Fibroblast of skin of right biceps (primary cell): ENCODE data around the gene GZMH.
"Not testable (repeated sequence)": the region's sequence is repeated elsewhere in the genome, so short reads cannot be mapped to it uniquely, and the experiment has no call there.

Experiments used
- DNase-seq: peaks from one replicate; pipeline ENCODE4 v3.0.0-alpha.2; 2013

GZMH gene, protein sequence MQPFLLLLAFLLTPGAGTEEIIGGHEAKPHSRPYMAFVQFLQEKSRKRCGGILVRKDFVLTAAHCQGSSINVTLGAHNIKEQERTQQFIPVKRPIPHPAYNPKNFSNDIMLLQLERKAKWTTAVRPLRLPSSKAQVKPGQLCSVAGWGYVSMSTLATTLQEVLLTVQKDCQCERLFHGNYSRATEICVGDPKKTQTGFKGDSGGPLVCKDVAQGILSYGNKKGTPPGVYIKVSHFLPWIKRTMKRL

DNA sequence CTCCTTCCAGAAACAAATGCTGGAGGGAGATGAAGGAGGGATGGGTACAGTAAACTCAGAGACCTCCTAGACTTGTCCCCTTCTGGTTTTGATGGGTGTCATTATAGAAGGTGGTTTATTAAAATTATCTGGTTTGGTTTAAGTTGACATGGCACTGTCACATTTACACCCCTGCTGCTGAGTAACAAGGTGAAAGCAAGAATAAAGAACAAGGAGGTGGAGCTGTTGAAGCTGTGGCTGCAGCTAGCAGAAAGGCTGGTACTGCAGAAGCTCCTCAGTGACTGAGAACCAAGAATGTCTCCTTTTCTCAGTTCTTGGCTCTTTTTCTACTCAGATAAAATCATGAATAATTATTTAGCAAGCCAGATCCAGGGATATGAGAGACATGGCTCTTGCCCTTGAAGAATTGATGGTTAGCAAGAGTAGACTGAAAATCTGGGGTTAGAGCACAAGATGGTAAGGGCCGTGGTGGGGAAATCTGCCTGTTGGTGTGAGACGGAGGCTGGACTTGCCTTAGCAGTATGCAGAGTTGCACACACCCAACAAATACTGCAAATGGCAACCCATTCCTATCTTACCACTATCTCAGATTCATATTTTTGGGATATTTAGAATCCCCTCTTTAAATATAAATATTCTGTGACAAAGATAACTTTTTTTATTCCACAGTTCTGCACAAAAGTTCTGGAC lies at the start of gene GZMH:
GZMH (minus strand) TSS at position 31 of the 690 bp plus-strand sequence. CDS start 72 bp downstream, outside the sequence.
- DNase-seq: no peak

DNA sequence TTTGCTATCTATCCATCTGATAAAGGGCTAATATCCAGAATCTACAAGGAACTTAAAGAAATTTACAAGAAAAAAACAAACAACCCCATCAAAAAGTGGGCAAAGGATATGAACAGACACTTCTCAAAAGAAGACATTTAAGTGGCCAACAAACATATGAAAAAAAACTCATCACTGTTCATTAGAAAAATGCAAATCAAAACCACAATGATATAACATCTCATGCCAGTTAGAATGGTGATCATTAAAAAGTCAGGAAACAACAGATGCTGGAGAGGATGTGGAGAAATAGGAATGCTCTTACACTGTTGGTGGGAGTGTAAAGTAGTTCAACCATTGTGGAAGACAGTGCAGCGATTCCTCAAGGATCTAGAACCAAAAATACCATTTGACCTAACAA lies 38.9 kb upstream of the GZMH start:
- DNase-seq: not testable (repeated sequence)

DNA sequence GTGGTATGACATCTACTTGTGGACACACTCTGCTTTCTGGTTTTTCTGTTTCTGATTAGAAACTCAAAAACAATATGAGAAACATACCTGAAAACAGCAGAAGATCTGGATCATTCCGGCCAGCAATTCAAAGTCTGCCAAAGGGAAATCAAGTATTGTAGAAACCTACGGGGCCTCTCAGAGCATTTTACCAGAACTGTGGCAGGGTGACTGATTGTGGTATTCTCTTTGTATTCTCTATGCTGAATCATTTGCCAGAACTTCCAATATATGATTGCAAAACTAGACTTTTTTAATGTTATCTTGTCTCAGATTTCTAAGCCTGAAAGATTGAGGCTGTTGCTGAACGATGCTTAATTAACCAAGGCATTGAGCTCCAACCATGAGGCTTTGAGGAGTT lies 30.4 kb upstream of the GZMH start:
- DNase-seq: no peak

DNA sequence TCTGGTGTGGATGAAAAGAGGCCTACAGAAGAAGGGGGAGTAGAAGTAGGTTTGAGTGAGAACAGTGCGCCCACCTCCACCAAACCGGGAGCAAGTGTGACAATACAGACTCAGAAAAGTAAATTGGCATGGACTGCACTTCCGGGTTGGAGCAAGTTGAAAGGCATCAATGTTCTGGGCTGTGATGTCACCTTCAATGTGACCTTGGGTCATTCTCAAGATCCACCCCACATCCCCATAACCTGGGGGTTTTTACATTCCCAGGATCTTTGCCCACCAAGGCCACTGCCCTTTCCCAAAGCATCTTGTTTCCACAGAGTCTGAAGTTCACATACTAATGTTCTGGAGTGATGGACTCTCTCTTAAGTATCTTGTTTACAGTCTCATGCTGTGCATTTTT lies 29.8 kb upstream of the GZMH start:
- no peak for DNase-seq

DNA sequence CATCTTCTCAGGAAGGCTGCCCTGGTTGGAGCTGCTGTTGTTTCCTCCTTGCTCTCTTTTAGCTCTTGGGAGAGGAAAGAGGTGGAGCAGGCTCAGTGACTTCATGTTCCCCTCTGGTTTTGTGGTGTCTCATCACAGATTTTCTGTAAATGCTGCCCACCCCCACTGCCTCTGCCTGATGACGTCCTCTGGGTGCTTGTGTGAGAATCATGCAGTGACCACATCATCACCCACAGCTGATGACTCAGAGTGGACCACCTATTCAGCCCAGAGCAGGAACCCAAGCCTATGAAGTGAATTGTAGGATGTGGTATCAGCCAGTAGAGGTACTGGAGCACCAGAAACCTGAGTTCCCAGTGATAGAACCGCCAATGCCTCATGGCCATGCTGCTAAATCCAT lies 24.7 kb upstream of the GZMH start, which contains the start of gene GZMB:
GZMB (minus strand) TSS at position 33 of the 400 bp plus-strand sequence; CDS start at position 3, 30 bp downstream.
- no peak for DNase-seq

DNA sequence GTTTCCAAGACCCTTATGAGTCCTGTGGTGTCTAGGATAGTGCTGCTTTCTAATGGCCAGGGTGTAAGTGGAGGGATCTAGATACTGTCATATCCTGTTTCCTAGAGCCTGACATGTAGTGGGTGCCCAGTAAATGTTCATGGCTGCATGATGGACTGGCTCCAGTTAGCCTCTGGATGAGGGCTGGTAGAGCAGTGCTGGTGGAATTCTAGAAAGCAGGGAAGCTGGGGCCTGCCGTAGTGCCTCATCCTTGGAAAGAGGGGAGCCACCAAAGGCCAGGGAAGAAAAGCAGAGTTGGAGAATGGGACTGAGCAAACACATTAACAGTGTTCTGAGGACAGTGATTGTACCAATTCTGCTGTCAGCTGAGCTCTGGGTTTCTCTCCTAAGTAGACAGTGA lies 23.9 kb upstream of the GZMH start:
- no peak for DNase-seq

DNA sequence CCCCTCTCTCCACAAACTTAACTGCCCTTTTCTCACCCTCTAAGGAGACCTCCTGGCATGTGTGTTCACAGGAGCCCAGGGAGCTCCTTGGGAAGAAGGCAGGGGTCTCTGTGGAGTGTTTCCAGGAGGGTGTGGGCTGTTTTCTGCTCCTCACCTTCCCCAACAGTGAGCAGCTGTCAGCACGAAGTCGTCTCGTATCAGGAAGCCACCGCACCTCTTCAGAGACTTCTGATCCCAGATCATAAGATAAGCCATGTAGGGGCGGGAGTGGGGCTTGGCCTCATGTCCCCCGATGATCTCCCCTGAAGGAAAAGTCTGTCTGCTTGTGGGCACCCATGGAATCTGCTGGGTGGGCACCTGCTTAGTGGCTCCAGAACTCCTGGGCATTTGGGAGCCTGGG lies 23.3 kb upstream of the GZMH start:
- DNase-seq: no peak

DNA sequence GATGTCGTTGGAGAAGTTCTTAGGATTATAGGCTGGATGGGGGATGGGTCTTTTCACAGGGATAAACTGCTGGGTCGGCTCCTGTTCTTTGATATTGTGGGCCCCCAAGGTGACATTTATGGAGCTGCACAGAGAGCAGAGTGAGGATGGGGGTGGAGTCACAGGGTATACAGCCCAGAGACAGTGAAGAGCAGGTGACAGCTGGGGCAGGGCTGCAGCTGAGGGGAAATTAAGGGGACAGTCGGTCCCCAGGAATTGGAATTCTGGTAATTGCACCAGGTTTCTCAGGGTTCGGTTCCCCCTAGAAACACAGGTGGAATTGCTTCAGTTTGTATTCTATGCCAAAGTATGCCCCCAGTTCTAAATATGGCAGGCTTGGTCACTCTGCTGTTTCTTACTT lies 22.9 kb upstream of the GZMH start:
- DNase-seq: no peak

DNA sequence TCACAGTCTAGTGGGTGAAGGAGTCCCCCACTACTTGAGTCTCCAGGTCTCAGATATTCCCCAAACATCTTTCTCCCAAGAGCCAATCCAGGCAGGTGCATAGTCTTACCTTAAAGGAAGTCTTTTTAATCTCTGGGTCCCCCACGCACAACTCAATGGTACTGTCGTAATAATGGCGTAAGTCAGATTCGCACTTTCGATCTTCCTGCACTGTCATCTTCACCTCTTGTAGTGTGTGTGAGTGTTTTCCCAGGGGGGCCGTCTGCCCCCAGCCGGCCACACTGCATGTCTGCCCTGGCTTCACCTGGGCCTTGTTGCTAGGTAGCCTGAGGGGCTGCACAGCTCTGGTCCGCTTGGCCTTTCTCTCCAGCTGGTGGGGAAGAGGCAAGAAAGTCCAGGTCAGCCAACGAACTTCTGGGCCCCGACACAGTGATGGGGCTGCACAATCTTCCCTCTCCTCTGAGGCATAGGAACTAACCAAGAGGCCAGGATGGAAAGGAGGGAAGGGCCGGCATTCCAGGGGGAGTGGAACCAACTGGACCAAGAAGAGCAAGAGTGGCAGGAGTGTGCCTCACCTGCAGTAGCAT lies 22.4 kb upstream of the GZMH start:
- DNase-seq: no peak

DNA sequence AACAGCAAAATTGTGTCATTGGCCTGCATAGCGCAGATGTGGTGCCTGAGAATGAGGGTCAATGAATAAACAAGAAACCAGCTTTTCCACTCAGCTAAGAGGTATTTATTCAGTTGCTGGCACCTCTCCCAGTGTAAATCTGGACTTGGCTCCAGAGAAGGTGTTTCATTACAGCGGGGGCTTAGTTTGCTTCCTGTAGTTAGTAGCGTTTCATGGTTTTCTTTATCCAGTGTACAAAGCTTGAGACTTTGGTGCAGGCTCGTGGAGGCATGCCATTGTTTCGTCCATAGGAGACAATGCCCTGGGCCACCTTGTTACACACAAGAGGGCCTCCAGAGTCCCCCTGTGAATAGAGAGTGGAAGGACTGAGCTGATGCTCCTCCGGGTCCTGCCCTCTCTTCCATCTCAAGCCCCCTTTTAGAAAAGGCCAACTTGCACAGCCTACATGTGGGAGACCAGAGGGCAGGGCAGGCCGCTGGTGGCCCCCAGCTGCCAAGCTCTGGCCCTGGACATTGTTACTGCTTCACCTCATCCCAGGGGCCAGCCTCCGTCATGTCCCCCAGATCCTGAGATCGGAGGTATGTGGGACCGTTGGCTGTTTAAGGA lies 21.5 kb upstream of the GZMH start:
- peak; percentile 23 for DNase-seq

DNA sequence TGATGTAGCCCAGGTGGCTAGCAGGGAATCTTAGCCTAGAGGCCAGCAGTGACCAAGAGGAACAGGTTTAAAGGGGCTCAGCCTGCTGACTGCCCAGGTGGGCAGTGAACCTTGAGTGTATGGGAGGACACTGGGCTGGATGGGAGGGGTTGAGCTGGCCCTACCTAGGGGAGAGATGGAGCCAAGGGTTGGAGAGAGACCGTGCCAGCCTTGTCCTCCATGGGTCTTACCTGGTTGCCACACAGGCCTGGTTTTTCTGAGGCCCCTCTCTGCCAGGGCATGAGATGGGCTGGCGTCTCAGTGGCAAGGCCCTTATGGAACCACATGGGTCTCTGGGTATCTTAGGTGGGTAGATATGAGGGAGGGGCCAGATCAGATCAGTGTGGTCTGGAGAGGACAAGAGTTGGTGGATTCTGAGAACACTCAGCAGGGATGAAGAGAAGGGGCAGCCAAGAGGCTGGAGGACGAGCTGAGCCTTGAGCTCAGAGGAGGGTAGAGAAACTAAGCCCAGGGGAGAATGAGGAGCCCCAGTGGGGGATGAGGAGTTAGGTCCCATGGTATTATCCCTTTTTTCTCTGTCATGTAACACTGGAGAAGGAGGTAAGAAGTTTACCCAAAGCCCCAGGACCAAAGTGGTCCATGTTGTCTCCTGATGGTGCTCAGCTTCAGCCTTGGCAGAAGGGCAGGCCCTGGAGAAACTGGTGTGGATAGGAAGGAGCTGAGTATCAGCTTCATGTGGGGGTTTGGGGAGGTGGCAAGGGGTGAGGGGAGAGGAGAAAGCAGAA lies 20.8 kb upstream of the GZMH start:
- DNase-seq: no peak

DNA sequence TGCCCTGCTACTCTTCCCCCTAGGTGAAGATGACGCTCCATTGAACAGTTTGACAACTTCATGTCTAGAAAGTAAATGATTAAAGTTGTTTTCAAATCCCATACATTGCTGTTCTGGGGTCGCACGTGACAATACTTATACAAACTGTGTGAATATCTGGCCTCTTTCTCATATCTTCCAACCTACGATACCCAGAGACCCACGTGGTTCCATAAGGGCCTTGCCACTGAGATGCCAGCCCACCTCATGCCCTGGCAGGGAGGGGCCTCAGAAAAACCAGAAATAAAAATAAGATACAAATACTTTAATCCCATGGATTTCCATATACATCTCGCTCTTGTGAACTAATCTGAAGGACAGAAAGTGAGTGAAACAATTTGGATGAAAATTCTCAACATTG lies 20.0 kb upstream of the GZMH start:
- no peak for DNase-seq

DNA sequence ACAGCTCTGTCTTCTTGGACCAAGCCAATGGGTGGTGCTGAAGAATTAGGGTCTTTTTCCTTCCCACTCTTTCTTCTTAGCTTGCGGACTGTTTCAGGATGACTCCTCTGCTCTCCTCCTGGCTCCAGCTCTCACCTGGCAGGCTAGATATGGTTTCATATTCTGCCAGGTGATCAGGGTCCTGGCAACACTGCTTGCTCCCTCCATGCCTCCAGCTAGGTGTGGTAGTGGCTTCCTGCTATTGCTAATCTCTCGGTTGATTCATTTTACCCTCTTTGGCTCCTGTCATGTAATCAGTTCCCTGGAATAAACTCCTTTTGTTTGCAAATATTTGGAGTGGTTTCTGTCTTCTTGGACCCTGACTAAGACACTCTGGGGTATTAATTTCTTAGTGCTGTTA lies 4.3 kb upstream of the GZMH start:
- DNase-seq: no peak

DNA sequence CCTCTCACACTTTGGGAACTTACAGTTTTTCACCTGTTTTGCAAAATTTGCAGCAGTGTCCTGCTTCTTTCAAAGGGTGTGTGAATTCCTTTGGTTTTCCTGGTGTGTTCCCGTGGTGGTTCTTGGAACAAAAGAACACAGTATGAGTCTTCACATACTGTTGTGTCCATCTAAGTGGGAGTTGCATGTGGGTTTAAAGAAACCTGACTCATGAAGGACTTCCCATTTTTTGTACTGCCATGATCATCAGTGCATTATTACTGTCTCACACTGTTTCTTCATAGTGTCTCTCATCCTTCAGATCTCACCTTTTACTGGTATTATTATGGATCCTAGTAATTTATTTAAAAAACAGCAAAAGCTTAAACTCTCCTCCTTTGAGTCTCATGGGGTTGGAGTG lies 3.8 kb upstream of the GZMH start:
- DNase-seq: no peak

DNA sequence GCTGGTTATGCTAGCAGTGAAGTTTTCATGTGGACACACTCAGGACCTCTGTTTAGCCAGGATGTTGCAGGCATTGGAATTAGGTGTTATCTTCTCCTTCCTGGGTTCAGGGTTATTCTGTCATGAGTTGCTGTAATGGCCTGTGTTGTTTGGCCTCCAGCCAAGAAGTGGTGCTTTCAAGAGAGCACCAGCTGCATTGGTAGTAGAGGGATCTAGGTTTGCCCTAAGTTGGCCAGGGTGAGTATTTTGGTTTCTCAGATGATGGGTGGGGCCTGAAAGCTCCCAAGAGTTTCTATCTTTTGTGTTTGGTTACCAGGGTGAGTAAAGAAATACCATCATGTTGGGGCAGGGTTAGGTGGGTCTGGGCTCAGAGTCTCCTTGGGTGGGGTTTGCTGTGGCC lies 2.7 kb upstream of the GZMH start:
- no peak for DNase-seq

DNA sequence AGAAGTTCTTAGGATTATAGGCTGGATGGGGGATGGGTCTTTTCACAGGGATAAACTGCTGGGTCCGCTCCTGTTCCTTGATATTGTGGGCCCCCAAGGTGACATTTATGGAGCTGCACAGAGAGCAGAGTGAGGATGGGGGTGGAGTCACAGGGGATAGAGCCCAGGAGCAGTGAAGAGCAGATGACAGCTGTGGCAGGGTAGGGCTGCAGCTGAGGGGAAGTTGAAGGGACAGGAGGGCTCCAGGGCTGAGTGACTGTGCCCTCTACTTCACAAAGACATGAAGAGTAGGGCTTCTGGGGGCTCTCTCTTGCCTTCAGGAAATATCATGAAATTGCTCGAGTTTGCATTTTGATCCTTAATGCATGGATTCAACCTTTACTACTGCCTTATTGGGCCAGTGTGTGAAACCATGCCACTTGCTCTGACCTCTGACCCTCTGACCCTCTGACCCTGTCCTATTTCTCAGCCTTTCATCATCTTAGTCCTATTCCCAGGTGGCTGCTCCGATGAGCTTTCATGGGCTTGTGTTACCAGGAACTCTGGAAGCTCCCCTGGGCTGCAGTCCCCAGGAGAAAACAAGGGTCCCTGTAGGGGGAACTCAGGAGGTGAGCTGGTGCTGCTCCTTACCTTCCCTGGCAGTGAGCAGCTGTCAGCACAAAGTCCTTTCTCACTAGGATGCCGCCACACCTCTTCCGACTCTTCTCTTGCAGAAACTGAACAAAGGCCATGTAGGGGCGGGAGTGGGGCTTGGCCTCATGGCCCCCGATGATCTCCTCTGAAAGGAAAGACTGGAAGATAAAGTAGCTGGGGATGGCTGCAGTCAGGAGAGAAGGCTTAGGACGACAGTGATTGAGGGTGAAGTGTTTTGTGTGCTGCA lies 1.6 kb downstream of the GZMH start:
- no peak for DNase-seq

DNA sequence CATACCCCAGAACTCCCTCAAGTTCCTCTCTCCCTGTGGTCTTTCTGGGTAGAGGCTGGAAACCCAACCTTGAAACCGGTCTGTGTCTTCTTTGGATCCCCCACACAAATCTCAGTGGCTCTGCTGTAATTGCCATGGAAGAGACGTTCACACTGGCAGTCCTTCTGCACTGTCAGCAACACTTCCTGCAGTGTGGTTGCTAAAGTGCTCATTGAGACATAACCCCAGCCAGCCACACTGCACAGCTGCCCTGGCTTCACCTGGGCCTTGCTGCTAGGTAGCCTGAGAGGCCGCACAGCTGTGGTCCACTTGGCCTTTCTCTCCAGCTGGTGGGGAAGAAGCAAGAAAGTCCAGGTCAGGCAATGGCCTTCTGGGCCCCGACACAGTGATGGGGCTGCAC lies 2.4 kb downstream of the GZMH start:
- no peak for DNase-seq

DNA sequence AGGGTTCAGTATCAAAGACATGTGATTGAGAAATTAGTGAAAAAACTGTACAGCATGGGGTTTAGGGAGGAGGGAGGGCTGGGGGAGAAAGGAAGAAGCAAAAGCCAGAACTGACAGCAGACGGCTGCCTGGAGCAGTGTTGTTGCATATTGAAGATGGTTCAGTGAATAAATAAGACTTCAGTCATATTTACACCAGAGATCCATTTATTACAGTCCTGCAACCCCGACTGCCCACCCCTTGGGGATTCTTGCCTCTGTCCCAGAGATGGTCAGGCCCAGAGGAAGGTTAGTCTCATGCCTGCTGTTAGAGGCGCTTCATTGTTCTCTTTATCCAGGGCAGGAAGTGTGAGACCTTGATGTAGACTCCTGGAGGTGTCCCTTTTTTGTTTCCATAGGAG lies 3.2 kb downstream of the GZMH start:
- DNase-seq: no peak

DNA sequence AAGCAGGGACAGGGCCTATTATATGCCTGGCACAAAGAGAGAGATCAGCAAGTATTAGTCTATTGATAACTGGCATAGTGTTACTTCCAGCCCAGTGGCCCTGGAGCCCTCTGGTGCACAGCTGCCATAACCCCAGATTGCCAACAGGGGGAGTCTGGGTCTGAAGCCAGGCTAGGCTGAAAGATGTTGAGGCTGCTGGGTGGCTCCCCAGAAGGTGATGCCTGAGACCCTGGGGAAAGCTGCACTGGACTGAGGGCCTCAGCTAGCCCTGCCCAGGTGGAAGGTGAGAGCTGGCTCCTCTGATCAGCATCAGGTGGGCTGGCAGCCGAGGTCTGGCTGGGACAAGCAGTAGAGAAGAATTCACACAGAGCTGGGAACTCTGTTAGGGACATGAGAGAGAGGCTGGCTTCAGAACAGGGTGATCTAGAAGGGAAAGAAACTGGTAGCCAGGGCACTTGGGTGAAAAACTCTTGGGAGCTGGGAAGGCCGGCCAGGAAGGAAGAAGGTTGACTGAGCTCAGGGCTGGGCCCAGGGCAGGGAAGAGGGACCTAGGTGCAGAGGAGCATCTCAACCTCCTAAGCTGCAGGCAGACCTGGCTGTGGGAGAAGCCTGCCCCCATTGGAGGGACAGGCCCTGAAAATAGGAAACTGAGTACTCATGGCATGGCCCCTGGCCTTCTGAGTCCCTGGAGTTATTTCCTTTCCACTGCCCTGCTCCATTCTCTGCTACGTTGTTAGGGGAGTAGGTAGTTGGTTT lies 3.9 kb downstream of the GZMH start:
- DNase-seq: no peak

DNA sequence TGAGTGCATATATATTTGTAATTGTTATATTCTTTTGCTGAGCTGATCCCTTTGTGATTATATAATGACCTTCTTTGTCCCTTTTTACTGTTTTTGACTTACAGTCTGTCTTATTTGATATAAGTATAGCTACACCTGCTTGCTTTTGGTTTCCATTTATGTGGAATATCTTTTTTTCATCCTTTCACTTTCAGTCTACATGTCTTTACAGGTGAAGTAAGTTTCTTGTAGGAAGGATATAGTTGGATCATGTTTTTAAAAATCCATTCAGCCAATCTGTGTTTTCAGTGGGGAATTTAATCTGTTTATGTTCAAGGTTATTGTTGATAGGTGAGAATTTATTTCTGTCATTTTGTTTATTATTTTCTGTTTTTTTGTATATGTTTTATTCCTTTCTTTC lies 12.1 kb downstream of the GZMH start:
- DNase-seq: no peak

DNA sequence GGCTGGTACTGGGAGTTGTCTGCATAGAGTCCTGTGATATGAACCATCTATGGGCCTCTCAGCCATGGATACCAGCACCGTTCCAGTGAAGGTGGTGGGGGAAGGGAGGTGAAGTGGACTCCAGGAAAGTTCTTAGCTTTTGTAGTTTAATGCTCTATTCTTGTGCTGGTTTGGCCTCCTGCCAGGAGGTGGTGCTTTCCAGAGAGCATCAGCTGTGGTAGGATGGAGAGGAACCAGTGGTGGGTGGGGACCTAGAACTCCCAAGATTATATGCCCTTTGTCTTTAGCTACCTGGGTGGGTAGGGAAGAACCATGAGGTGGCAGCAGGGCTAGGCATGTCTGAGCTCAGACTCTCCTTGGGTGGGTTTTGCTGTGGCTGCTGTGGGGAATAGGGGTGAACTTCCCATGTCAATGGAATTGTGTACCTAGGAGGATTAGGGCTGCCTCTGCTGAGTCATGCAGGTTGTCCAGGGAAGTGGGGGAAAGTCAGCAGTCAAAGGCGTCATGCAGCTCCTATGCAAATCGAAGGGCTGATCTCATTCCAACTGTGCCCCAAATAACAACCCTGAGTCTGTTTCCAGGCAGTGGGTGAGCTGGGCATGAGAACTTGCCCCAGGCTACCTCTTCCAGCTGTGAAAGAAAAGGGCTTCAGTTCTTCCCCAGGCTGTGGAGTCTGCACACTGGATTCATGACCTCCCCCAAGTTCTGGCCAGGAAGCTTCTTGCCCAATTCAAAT lies 14.2 kb downstream of the GZMH start:
- no peak for DNase-seq
